Muscle layer of colon (tissue), 2 donors: ENCODE results near the gene GPR15LG.

Experiments
- H3K27ac ChIP-seq: one replicate; pipeline ENCODE4 v1.7.0; 2013; ENCODE audit warnings: low read depth, mild to moderate bottlenecking, low read length, moderate library complexity
- H3K27me3 ChIP-seq, 2 donors: one replicate each; pipeline ENCODE4 v1.7.0; 2013; ENCODE audit warnings: low read length in 2 of 2, mild to moderate bottlenecking in 2 of 2; ENCODE audit not compliant: insufficient read depth in 2 of 2, control insufficient read depth in 1 of 2
- H3K36me3 ChIP-seq: one replicate; pipeline ENCODE4 v1.7.0; 2013; ENCODE audit warnings: mild to moderate bottlenecking, low read length; ENCODE audit not compliant: insufficient read depth
- H3K4me1 ChIP-seq: one replicate; pipeline ENCODE4 v1.7.0; 2013; ENCODE audit warnings: mild to moderate bottlenecking, low read length; ENCODE audit not compliant: insufficient read depth
- H3K4me3 ChIP-seq, 2 donors: one replicate each; pipeline ENCODE4 v1.7.0; 2013; ENCODE audit warnings: low read length in 2 of 2, low read depth in 1 of 2, mild to moderate bottlenecking in 1 of 2, moderate library complexity in 1 of 2
- H3K9ac ChIP-seq: one replicate; pipeline ENCODE4 v1.7.0; 2013; ENCODE audit warnings: low read length
- H3K9me3 ChIP-seq: one replicate; pipeline ENCODE4 v1.7.0; 2013; ENCODE audit warnings: mild to moderate bottlenecking, low read length
- donor health status: abdominal sarcoma.
- donor health status: Adenocarcinoma of cecum.

Gene GPR15LG

GRCh38 chr10:84226616-84227015 is 53.0 kb downstream of the GPR15LG start:
- no peak overlapping the region for H3K27ac ChIP-seq
- H3K27me3 ChIP-seq: no peaks in the 10 kb centered on the region
- H3K4me1 ChIP-seq: no peaks in the 10 kb centered on the region
- H3K36me3 ChIP-seq: no peaks in the 10 kb centered on the region
- no peak overlapping the region for H3K9ac ChIP-seq
- H3K4me3 ChIP-seq: no peak overlapping the region
- no peaks in the 10 kb centered on the region for H3K9me3 ChIP-seq

- Histone ChIP-seq H3K27me3 (no peaks in the 10 kb centered on the region), H3K9ac (no peak overlapping the region), H3K27ac (no peak overlapping the region), H3K9me3 (no peaks in the 10 kb centered on the region), H3K36me3 (no peaks in the 10 kb centered on the region), H3K4me3 (no peak overlapping the region), H3K4me1 (no peaks in the 10 kb centered on the region)
Observed at GRCh38 chr10:84227810-84228209, 54.2 kb downstream of the GPR15LG start.

- H3K27ac ChIP-seq: no peak overlapping the region
- H3K36me3 ChIP-seq: no peaks in the 10 kb centered on the region
- no peaks in the 10 kb centered on the region for H3K9me3 ChIP-seq
- H3K9ac ChIP-seq: no peak overlapping the region
- H3K4me3 ChIP-seq: no peak overlapping the region
- H3K27me3 ChIP-seq: no peaks in the 10 kb centered on the region
- no peaks in the 10 kb centered on the region for H3K4me1 ChIP-seq
Observed at GRCh38 chr10:84230359-84230758, 56.8 kb downstream of the GPR15LG start.

GRCh38 chr10:84232376-84232775 is 58.8 kb downstream of the GPR15LG start:
- Histone ChIP-seq H3K27ac (no peak overlapping the region), H3K4me3 (no peak overlapping the region), H3K4me1 (no peaks in the 10 kb centered on the region), H3K9ac (no peak overlapping the region), H3K36me3 (no peaks in the 10 kb centered on the region), H3K9me3 (no peaks in the 10 kb centered on the region), H3K27me3 (peaks cover 0 to 5% of the 10 kb centered on the region in 2 donors)

DNA sequence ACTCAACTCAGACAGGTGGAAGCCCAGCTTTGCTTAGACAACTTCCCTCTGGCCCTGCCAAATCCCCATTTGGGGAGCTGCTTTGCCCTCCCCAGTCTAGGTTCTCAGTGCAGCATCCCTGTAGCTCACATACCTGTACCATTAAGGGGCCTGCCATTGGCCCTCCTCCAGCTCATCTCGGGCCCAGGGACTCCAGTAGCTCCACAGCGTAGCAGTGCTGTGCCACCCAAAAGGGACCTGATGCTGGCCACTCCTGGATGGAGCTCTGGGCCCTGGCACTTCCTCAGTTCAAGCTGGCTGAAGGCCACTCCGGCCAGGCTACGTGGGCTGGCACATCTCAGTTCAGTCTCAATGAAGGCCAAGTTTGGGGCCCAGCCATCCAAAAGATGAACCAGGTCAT is 60.3 kb downstream of the GPR15LG start:
- H3K4me1 ChIP-seq: no peaks in the 10 kb centered on the region
- H3K9me3 ChIP-seq: no peaks in the 10 kb centered on the region
- peaks cover 5 to 8% of the 10 kb centered on the region in 2 donors for H3K27me3 ChIP-seq
- H3K27ac ChIP-seq: no peak overlapping the region
- no peak overlapping the region for H3K9ac ChIP-seq
- no peaks in the 10 kb centered on the region for H3K36me3 ChIP-seq
- H3K4me3 ChIP-seq: no peak overlapping the region

DNA sequence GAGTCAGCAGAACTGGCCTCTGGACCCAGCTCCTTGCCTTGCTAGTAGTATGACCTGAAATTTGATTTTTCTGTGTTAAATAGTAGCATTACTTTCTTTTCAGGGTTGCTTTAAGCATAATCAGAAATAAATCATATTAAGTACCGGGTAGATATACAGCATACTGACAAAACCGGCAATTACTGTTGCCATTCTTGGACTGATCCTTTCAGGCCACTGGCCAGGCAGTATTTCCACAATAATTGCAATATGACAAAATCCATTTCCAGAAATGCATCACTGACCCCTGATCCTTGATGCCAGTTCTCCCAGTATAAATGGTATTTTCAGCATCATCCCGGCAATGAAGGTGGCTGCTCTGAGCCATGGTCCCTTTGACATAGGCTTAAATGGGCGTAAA is 60.9 kb downstream of the GPR15LG start:
- Histone ChIP-seq H3K9me3 (no peaks in the 10 kb centered on the region), H3K4me1 (no peaks in the 10 kb centered on the region), H3K36me3 (no peaks in the 10 kb centered on the region), H3K27me3 (peaks cover 5 to 8% of the 10 kb centered on the region in 2 donors), H3K27ac (no peak overlapping the region), H3K4me3 (no peak overlapping the region), H3K9ac (no peak overlapping the region)
